ENCODE data around the gene RNF121. TPM values are rescaled to one million over a fixed set of nuclear protein-coding genes. Genes with fewer than 3 reads are reported as not detected.

Gene RNF121
- total RNA-seq, 2 experiments from 2014 or later = 28.7 to 29.5 TPM

DNA sequence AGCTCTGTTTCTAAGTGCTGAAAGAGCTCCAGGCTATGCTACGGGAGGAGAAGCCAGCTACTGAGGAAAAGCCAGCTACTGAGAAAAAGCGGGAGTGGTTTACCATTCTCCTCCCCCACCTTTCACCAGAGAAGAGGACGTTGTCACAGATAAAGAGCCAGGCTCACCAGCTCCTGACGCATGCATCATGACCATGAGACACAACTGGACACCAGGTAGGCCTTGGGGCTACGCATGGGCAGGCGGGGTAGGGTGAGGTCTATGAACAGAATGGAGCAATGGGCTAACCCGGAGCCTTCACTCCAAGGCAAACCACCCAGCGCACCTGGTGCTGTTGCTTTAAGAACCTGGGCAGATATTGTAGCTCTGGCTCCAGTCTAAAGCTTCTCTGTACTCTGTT, 71.0 kb downstream of the RNF121 start:
- Mint-ChIP-seq H3K9me3 (ENCODE audit: low read depth) (no peaks in the 10 kb centered on the region), H3K4me1 (peaks cover 20% of the 10 kb centered on the region), H3K36me3 (ENCODE audit: low read depth) (peaks cover 24% of the 10 kb centered on the region), H3K27me3 (no peaks in the 10 kb centered on the region), H3K4me3 (no peak overlapping the region), H3K27ac (peak overlapping the region; percentile 90)
- CTCF ChIA-PET = interaction anchor here (1.1 to 2.0 kb wide), 6 partner anchors 10 to 471 kb away, joined by 3 to 7 read pairs (median 4); no protein-coding TSS in a partner anchor
- DNase-seq (no peak), ATAC-seq (no peak)
- intact Hi-C loops (cut with DNase I, micrococcal nuclease) = no loop called here
- POLR2A ChIA-PET = interaction anchor here (0.6 kb wide), 1 partner anchor 34 kb away, joined by 3 read pairs; no protein-coding TSS in a partner anchor

DNA sequence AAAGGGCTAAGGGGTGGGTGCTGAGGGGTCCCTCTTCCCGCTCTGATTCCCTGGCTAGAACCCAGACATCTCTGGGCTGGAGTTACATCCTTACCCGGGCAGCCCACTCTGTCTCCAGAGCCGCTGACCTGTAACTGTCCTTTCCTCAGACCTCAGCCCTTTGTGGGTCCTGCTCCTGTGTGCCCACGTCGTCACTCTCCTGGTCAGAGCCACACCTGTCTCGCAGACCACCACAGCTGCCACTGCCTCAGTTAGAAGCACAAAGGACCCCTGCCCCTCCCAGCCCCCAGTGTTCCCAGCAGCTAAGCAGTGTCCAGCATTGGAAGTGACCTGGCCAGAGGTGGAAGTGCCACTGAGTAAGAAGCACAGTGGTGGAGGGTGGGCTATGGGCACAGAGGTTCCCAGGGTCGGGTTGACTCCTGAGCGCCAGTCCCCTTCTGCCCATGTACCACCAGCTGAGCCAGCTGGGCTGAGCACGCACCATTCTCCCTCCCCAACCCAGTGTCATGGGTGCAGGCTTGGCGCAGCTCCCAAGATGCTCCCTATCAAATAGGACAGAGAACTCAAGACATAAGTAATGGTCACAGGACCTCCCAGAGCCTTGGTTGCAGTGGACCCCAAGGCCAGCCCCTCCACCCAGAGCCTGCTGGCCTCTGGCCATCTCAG, 71.5 kb downstream of the RNF121 start:
- ChIA-PET POLR2A (no interaction called here), CTCF (interaction anchor here (0.6 to 2.0 kb wide), 7 partner anchors 10 to 471 kb away, joined by 3 to 7 read pairs (median 4); no protein-coding TSS in a partner anchor)
- H3K27ac Mint-ChIP-seq = no peak overlapping the region
- no peaks in the 10 kb centered on the region for H3K27me3 Mint-ChIP-seq
- intact Hi-C loops (cut with DNase I, micrococcal nuclease) = no loop called here
- H3K4me3 Mint-ChIP-seq = no peak overlapping the region
- ATAC-seq (no peak), DNase-seq (no peak)
- peaks cover 20% of the 10 kb centered on the region for H3K4me1 Mint-ChIP-seq
- H3K9me3 Mint-ChIP-seq (ENCODE audit: low read depth) = no peaks in the 10 kb centered on the region
- peaks cover 24% of the 10 kb centered on the region for H3K36me3 Mint-ChIP-seq (ENCODE audit: low read depth)

DNA sequence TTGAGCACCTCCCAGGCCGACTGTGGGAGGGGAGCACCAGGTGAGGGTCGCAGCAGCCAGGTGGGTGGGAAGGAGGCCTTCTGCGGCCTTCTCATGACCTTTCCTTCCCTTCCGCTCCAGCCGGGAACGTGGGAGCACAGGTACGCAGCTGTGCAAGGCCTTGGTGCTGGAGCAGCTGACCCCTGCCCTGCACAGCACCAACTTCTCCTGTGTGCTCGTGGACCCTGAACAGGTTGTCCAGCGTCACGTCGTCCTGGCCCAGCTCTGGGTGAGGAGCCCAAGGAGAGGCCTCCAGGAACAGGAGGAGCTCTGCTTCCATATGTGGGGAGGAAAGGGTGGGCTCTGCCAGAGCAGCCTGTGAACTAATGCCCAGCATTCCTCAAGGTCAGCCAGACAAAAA, 72.4 kb downstream of the RNF121 start:
- H3K27ac Mint-ChIP-seq = no peak overlapping the region
- H3K4me1 Mint-ChIP-seq = peaks cover 20% of the 10 kb centered on the region
- POLR2A ChIA-PET = interaction anchor here (0.5 kb wide), 1 partner anchor 75 kb away, joined by 5 read pairs; no protein-coding TSS in a partner anchor
- ATAC-seq (no peak), DNase-seq (no peak)
- intact Hi-C loops (cut with DNase I, micrococcal nuclease) = no loop called here
- CTCF ChIA-PET = interaction anchor here (0.6 to 0.8 kb wide), 2 partner anchors 24 to 68 kb away, joined by 3 to 4 read pairs; no protein-coding TSS in a partner anchor
- peaks cover 30% of the 10 kb centered on the region for H3K36me3 Mint-ChIP-seq (ENCODE audit: low read depth)
- no peak overlapping the region for H3K4me3 Mint-ChIP-seq
- H3K27me3 Mint-ChIP-seq = no peaks in the 10 kb centered on the region
- H3K9me3 Mint-ChIP-seq (ENCODE audit: low read depth) = no peaks in the 10 kb centered on the region

DNA sequence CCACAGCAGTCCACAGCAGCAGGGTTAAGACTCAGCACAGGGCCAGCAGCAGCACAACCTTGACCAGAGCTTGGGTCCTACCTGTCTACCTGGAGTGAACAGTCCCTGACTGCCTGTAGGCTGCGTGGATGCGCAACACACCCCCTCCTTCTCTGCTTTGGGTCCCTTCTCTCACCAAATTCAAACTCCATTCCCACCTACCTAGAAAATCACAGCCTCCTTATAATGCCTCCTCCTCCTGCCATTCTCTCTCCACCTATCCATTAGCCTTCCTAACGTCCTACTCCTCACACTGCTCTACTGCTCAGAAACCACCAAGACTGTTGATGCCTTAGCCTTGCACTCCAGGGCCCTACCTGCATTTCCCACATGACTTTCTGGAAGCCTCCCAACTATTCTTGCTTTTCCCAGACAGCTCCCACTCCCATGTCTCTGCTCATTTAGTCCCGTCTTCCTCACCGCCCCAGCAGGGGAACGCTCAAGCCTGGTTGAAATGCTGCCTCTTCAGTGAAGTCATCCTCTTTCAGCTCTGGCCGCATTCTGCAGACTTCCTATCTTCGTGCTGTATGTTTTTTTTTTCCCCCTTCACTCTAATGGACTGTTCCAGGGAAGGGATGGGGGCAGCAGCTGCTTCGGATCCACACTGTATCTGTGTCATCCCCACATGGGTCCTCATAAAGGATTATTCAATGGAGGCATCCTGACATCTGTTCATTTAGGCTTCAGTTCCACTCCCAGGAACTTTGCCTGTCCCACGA, 73.2 kb downstream of the RNF121 start:
- peaks cover 32% of the 10 kb centered on the region for H3K36me3 Mint-ChIP-seq (ENCODE audit: low read depth)
- H3K4me3 Mint-ChIP-seq = no peak overlapping the region

DNA sequence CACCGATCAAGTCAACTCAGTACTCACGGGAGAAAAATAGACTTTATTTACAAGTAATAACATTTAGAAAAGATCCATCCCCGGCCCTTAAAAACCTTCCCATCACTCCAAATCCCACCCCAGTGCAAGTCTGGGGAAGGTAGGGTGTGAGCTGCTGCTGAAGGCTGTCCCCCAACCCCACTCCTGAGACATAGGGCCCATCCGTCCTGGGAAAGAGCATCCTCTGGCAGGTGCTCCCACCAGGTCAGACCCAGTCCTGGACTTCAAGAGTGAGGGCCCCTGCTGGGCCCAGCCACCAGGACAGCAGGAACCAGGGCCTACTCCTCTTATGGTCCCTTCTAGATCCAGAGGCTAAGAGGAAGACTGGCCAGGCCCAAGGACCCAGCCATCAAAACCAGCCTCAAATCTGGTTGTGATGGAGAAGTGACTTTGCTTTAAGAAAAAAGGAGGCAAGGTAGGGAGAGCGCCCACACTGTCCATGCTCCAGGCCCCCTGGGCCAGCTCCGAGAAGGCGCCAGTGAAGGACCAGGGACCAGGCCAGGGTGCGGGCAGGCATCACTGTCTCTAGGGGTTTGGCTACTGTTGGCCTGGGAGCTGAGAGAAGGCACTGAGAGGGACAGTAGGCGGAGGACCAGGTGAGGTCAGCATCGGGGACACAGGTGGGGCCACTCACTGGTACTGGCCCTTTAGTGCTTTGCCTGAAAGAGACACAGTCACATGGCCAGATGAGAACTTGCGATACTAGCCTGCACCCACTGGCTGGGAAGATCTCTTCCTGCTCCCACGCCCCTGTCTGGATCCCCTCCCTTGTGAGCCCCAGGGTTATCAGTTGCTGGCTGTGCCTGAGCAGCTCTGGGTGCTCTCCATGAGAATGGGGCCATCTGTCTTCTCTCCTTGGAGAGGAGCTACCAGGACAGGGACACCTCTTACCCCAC, 74.3 kb downstream of the RNF121 start:
- ATAC-seq = no peak
- H3K4me1 Mint-ChIP-seq = peaks cover 18% of the 10 kb centered on the region
- H3K36me3 Mint-ChIP-seq (ENCODE audit: low read depth) = peaks cover 42% of the 10 kb centered on the region

More for the DNA sequence above, 73.2 kb downstream of the RNF121 start:
- CTCF ChIA-PET = interaction anchor here (0.8 kb wide), 1 partner anchor 25 kb away, joined by 3 read pairs; no protein-coding TSS in a partner anchor
- Mint-ChIP-seq H3K27ac (peak overlapping the region; percentile 4), H3K9me3 (ENCODE audit: low read depth) (no peaks in the 10 kb centered on the region), H3K27me3 (no peaks in the 10 kb centered on the region), H3K4me1 (peaks cover 20% of the 10 kb centered on the region)
- intact Hi-C loops (cut with DNase I, micrococcal nuclease) = no loop called here
- ATAC-seq (no peak), DNase-seq (no peak)
- POLR2A ChIA-PET = interaction anchor here (0.7 kb wide), 1 partner anchor 70 kb away, joined by 4 read pairs; no protein-coding TSS in a partner anchor

DNA sequence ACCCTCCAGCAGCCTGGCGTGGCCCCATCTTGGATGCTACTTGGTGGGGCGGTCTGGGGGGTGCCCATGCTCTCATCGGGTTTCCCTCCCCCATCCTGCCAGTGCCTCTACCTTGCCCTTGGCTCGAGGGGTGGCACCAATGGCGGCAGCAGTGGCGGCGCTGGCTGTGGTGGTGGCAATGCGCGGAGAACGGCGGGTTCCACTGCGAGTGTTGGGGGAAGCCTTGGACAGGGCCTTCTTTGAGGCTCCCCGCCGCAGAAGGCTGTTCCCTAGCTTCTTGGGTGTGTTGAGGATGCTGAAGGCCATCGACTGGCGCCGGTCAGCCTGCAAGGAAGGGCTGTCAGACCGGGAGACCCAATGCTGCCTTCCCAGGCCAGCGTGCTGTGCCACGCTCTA, 74.9 kb downstream of the RNF121 start:
- ChIA-PET CTCF (interaction anchor here (0.6 kb wide), 1 partner anchor 115 kb away, joined by 3 read pairs; no protein-coding TSS in a partner anchor), POLR2A (interaction anchor here (0.9 kb wide), 1 partner anchor 12 kb away, joined by 4 read pairs; no protein-coding TSS in a partner anchor)

More for the DNA sequence above, 74.3 kb downstream of the RNF121 start:
- ChIA-PET CTCF (interaction anchor here (0.6 kb wide), 1 partner anchor 115 kb away, joined by 3 read pairs; no protein-coding TSS in a partner anchor), POLR2A (interaction anchor here (0.9 kb wide), 1 partner anchor 13 kb away, joined by 4 read pairs; no protein-coding TSS in a partner anchor)
- no peaks in the 10 kb centered on the region for H3K27me3 Mint-ChIP-seq
- no peak overlapping the region for H3K4me3 Mint-ChIP-seq
- intact Hi-C loops (cut with DNase I, micrococcal nuclease) = no loop called here
- DNase-seq = no peak
- no peak overlapping the region for H3K27ac Mint-ChIP-seq
- no peaks in the 10 kb centered on the region for H3K9me3 Mint-ChIP-seq (ENCODE audit: low read depth)

DNA sequence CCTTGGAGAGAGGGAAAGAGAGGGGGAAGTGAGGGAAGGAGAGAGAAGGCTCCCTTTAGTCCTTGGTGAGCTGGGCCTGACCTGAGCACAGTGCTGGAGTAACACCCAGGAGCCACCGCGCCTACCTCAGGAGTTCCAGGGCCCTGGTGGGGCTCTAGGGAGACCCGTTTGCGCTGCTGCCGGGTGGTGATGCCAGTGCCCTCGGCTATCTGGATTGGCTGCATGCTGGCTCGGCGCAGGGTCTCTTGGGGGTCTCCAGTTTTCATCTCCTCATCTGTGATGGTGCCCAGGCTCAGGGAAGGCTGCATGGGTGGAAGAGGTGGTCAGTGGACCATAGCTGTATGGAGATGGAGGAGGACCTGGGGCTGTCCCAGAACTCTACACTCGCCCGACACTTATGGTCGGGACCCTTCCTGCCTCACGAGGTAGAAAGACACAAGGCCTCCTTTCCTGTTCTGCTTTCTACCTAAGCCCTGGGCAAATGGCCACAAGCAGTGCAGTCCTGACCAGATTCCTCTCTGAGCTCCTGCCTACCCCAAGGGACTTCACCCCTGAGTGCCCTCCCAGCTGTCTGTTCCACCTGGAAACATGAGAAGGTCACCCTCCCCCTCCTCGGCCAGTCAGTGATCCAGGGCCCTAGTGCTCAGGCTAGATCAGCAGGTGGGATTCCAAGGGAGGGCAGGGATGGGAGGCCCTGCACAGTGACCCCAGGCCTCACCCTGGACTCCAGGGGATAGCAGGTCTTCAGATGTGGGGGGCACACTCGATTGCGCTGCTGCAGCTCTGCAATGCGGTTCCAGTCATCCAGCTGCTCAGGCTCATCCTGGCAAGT, 75.9 kb downstream of the RNF121 start:
- ChIA-PET CTCF (interaction anchor here (0.6 to 0.8 kb wide), 3 partner anchors 28 to 136 kb away, joined by 3 to 4 read pairs (median 3); no protein-coding TSS in a partner anchor), POLR2A (no interaction called here)
- Mint-ChIP-seq H3K27me3 (no peaks in the 10 kb centered on the region), H3K4me1 (peaks cover 2% of the 10 kb centered on the region), H3K9me3 (ENCODE audit: low read depth) (no peaks in the 10 kb centered on the region), H3K27ac (no peak overlapping the region), H3K4me3 (no peak overlapping the region), H3K36me3 (ENCODE audit: low read depth) (peaks cover 48% of the 10 kb centered on the region)
- intact Hi-C loops (cut with DNase I, micrococcal nuclease) = no loop called here
- no peak for ATAC-seq
- no peak for DNase-seq

More for the DNA sequence above, 74.9 kb downstream of the RNF121 start:
- no peaks in the 10 kb centered on the region for H3K9me3 Mint-ChIP-seq (ENCODE audit: low read depth)
- H3K4me1 Mint-ChIP-seq = peaks cover 12% of the 10 kb centered on the region
- intact Hi-C loops (cut with DNase I, micrococcal nuclease) = no loop called here
- no peak for DNase-seq
- no peaks in the 10 kb centered on the region for H3K27me3 Mint-ChIP-seq
- no peak overlapping the region for H3K27ac Mint-ChIP-seq
- no peak overlapping the region for H3K4me3 Mint-ChIP-seq
- peaks cover 48% of the 10 kb centered on the region for H3K36me3 Mint-ChIP-seq (ENCODE audit: low read depth)
- no peak for ATAC-seq

DNA sequence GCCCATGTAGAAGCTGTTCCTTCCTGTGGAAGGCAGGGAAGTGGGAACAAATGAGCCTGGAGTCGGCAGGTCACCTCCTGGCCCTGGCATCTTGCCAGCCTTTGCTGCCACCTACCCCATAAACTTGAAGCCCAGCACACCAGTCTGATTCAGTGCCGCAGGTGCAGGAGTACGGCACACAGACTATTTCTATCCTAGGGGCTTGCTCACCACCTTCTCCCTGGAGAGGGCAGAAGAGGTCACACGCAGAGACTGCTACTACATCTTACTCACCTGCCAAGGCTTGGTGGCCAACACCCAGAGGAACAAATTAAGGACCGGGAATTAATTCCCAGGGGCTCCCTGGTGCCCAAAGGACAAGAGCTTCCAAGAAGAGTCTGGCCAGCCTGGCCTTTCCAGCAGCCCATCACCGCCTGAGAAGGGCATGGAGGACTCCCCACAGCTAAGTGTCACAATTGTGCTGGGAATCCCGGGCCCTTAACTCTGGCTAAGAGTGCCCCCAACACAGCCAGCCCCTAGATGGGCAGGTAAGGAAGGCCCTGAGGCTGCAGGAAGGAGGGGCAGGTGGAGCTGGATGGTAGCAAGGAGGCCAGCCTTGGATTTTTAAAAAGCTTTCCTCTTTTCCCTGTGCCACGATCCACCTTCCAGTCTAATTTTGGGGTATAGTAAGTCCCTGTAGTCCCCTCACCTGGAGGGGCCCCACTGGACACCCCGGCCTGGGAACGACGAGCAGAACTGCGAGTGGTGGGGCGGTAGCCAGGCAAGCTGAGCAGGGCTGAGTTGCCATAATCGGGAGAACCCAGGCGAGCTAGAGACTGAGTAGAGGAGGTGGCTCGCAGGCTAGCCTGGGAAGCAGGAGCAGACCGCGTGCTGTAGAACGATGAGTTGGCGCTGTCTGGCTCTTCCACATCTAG, 76.8 kb downstream of the RNF121 start:
- H3K27me3 Mint-ChIP-seq = no peaks in the 10 kb centered on the region
- no peak overlapping the region for H3K4me3 Mint-ChIP-seq
- ChIA-PET CTCF (interaction anchor here (0.6 to 1.1 kb wide), 4 partner anchors 17 to 86 kb away, joined by 3 read pairs; no protein-coding TSS in a partner anchor), POLR2A (no interaction called here)
- no peaks in the 10 kb centered on the region for H3K9me3 Mint-ChIP-seq (ENCODE audit: low read depth)
- ATAC-seq = no peak
- H3K27ac Mint-ChIP-seq = no peak overlapping the region
- intact Hi-C loops (cut with DNase I, micrococcal nuclease) = no loop called here
- H3K4me1 Mint-ChIP-seq = no peaks in the 10 kb centered on the region
- DNase-seq = no peak
- peaks cover 51% of the 10 kb centered on the region for H3K36me3 Mint-ChIP-seq (ENCODE audit: low read depth)

DNA sequence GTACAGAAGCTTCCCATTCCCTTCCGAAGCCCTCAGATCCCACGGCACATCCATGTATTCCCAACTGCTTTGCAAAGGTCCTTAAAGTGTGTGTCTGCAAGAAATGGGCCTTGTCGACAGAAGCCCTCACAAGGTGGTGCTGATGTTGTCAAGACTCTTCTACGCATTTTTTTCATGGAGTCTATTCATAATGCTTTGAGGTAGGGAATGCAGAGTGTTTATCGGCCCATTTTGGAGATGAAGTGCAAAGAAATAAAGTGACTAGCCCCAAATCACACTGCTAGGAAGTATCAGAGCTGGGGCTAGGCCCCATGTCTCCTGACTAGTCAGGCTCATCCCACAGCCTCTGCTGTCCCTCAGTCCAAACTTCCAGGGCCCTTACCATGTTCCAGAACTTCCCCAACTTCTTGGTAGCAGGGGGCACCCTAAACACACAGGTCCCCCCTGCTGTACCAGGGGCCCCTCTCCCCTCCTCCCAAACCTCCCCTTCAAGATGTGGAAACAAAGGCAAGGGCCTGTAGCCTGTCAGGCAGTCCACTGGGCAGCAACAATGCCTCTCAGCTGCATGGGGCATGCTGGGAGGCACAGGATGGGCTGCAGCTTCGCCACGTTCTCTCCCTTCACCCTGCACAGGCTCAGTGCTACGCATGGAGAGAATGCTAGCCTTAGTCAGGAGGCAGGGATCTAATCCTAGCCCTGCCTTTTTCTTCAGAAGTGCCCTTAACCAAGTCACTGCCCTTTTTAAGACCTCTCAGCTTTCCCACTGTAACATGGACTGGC, 77.7 kb downstream of the RNF121 start:
- Mint-ChIP-seq H3K4me3 (no peak overlapping the region), H3K9me3 (ENCODE audit: low read depth) (no peaks in the 10 kb centered on the region), H3K36me3 (ENCODE audit: low read depth) (peaks cover 52% of the 10 kb centered on the region), H3K27ac (peak overlapping the region; percentile 11), H3K27me3 (no peaks in the 10 kb centered on the region), H3K4me1 (no peaks in the 10 kb centered on the region)
- ChIA-PET POLR2A (no interaction called here), CTCF (interaction anchor here (0.7 to 1.1 kb wide), 3 partner anchors 18 to 85 kb away, joined by 3 read pairs; no protein-coding TSS in a partner anchor)
- ATAC-seq = no peak
- DNase-seq = no peak
- intact Hi-C loops (cut with DNase I, micrococcal nuclease) = no loop called here
